SK-N-SH treated with all-trans-retinoic acid at 6 μM for 48 hours (cell line): Measurements from ENCODE around the gene EVA1C.

Experiments
- ARNTL ChIP-seq: fragments of 450-650 bp; formaldehyde crosslinking; IDR thresholded peaks from 2 replicates; pipeline ENCODE4 v1.5.0; 2020; ENCODE audit warnings: low read depth, mild to moderate bottlenecking, moderate library complexity, borderline replicate concordance
- ESRRG ChIP-seq: fragments of 250-450 bp; sonication (Bioruptor Pico); IDR thresholded peaks from 2 replicates; pipeline ENCODE4 v1.6.1; 2021; ENCODE audit warnings: mild to moderate bottlenecking
- ISL1 ChIP-seq: fragments of 250-450 bp; sonication (Bioruptor Pico); IDR thresholded peaks from 2 replicates; pipeline ENCODE4 v2.1.2; 2022; ENCODE audit warnings: mild to moderate bottlenecking, moderate library complexity
- OSR1 ChIP-seq: fragments of 250-450 bp; sonication (Bioruptor Pico); IDR thresholded peaks from 2 replicates; pipeline ENCODE4 v1.8.0; 2022; ENCODE audit warnings: moderate library complexity, mild to moderate bottlenecking, inconsistent platforms
- TOX ChIP-seq: fragments of 250-450 bp; sonication (Bioruptor Pico); IDR thresholded peaks from 2 replicates; pipeline ENCODE4 v1.8.0; 2021; ENCODE audit warnings: mild to moderate bottlenecking, moderate library complexity, borderline replicate concordance
- ZFP30 ChIP-seq: fragments of 450-650 bp; formaldehyde crosslinking; IDR thresholded peaks from 2 replicates; pipeline ENCODE4 v1.5.0; 2022; ENCODE audit warnings: mild to moderate bottlenecking, moderate library complexity
- TF ChIP-seq, protein P1 (sequence below): fragments of 250-450 bp; sonication (Bioruptor Pico); IDR thresholded peaks from 2 replicates; pipeline ENCODE4 v1.8.0; 2020; ENCODE audit warnings: mild to moderate bottlenecking, moderate library complexity, borderline replicate concordance
- TF ChIP-seq, protein P2 (sequence below): fragments of 250-450 bp; sonication (Bioruptor Pico); IDR thresholded peaks from 2 replicates; pipeline ENCODE4 v1.5.1; 2020; ENCODE audit warnings: low read depth, mild to moderate bottlenecking, moderate library complexity
- TF ChIP-seq, protein P3 (sequence below): fragments of 250-450 bp; sonication (Bioruptor Pico); IDR thresholded peaks from 2 replicates; pipeline ENCODE4 v1.5.0; 2020; ENCODE audit warnings: mild to moderate bottlenecking, moderate library complexity
- TF ChIP-seq, protein P4 (sequence below): fragments of 250-450 bp; sonication (Bioruptor Pico); IDR thresholded peaks from 2 replicates; pipeline ENCODE4 v1.8.0; 2021; ENCODE audit warnings: low read depth, mild to moderate bottlenecking, moderate library complexity, borderline replicate concordance

DNA sequence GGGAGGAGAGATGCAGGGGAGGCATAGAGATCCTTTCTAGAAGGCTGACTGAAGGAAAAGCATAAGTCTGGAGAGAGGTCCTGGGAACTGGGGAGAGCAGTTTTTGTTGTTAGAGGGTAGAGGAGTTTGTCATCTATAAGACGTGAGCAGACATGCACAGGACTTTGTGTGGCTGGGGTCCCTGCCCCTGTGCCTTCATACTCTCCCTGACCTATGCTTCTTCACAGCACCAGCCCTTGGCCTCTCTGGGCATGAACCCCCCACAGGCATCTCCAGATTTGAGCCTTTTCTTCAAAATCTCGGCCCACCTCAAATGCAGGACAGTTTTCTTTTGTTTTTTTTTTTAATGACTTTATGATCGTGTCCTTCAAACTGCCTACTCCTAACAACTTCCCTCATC lies 79.9 kb downstream of the EVA1C start:
- TF ChIP-seq ESRRG (CRISPR knock-in tag) = no peak
- TF ChIP-seq, protein P1, sequence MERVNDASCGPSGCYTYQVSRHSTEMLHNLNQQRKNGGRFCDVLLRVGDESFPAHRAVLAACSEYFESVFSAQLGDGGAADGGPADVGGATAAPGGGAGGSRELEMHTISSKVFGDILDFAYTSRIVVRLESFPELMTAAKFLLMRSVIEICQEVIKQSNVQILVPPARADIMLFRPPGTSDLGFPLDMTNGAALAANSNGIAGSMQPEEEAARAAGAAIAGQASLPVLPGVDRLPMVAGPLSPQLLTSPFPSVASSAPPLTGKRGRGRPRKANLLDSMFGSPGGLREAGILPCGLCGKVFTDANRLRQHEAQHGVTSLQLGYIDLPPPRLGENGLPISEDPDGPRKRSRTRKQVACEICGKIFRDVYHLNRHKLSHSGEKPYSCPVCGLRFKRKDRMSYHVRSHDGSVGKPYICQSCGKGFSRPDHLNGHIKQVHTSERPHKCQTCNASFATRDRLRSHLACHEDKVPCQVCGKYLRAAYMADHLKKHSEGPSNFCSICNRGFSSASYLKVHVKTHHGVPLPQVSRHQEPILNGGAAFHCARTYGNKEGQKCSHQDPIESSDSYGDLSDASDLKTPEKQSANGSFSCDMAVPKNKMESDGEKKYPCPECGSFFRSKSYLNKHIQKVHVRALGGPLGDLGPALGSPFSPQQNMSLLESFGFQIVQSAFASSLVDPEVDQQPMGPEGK (CRISPR knock-in tag) = no peak
- TF ChIP-seq, protein P2, sequence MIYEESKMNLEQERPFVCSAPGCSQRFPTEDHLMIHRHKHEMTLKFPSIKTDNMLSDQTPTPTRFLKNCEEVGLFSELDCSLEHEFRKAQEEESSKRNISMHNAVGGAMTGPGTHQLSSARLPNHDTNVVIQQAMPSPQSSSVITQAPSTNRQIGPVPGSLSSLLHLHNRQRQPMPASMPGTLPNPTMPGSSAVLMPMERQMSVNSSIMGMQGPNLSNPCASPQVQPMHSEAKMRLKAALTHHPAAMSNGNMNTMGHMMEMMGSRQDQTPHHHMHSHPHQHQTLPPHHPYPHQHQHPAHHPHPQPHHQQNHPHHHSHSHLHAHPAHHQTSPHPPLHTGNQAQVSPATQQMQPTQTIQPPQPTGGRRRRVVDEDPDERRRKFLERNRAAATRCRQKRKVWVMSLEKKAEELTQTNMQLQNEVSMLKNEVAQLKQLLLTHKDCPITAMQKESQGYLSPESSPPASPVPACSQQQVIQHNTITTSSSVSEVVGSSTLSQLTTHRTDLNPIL (CRISPR knock-in tag) = no peak
- no peak for TF ChIP-seq ARNTL (CRISPR knock-in tag)
- TF ChIP-seq ZFP30 (CRISPR knock-in tag) = no peak
- TF ChIP-seq, protein P3, sequence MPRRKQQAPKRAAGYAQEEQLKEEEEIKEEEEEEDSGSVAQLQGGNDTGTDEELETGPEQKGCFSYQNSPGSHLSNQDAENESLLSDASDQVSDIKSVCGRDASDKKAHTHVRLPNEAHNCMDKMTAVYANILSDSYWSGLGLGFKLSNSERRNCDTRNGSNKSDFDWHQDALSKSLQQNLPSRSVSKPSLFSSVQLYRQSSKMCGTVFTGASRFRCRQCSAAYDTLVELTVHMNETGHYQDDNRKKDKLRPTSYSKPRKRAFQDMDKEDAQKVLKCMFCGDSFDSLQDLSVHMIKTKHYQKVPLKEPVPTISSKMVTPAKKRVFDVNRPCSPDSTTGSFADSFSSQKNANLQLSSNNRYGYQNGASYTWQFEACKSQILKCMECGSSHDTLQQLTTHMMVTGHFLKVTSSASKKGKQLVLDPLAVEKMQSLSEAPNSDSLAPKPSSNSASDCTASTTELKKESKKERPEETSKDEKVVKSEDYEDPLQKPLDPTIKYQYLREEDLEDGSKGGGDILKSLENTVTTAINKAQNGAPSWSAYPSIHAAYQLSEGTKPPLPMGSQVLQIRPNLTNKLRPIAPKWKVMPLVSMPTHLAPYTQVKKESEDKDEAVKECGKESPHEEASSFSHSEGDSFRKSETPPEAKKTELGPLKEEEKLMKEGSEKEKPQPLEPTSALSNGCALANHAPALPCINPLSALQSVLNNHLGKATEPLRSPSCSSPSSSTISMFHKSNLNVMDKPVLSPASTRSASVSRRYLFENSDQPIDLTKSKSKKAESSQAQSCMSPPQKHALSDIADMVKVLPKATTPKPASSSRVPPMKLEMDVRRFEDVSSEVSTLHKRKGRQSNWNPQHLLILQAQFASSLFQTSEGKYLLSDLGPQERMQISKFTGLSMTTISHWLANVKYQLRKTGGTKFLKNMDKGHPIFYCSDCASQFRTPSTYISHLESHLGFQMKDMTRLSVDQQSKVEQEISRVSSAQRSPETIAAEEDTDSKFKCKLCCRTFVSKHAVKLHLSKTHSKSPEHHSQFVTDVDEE = no peak
- TF ChIP-seq, protein P4, sequence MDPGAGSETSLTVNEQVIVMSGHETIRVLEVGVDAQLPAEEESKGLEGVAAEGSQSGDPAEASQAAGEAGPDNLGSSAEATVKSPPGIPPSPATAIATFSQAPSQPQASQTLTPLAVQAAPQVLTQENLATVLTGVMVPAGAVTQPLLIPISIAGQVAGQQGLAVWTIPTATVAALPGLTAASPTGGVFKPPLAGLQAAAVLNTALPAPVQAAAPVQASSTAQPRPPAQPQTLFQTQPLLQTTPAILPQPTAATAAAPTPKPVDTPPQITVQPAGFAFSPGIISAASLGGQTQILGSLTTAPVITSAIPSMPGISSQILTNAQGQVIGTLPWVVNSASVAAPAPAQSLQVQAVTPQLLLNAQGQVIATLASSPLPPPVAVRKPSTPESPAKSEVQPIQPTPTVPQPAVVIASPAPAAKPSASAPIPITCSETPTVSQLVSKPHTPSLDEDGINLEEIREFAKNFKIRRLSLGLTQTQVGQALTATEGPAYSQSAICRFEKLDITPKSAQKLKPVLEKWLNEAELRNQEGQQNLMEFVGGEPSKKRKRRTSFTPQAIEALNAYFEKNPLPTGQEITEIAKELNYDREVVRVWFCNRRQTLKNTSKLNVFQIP (CRISPR knock-in tag) = no peak
- TF ChIP-seq OSR1 (CRISPR knock-in tag) = no peak
- TF ChIP-seq ISL1 = no peak
- TF ChIP-seq TOX (CRISPR knock-in tag) = no peak
